RWPE2 (cell line): ENCODE results near the gene GRK5.

Experiments
- ATAC-seq: fragments of 200-7000 bp; cut with Tn5 transposase; 3 replicates; pipeline ENCODE4 v1.9.1; 2021; ENCODE audit warnings: low read depth
- DNase-seq: peaks from one replicate; pipeline ENCODE4 v3.0.0-alpha.2; 2020; ENCODE audit warnings: low spot score
- H3K27ac ChIP-seq: fragments of 450-650 bp; 2 replicates; pipeline ENCODE4 v1.5.1; 2017; ENCODE audit warnings: mild to moderate bottlenecking; ENCODE audit not compliant: poor library complexity, severe bottlenecking
- H3K27me3 ChIP-seq: fragments of 250-450 bp; sonication (Bioruptor Pico); 2 replicates; pipeline ENCODE4 v1.5.1; 2021; ENCODE audit warnings: mild to moderate bottlenecking, moderate library complexity; ENCODE audit not compliant: insufficient read depth, poor library complexity, severe bottlenecking
- H3K36me3 ChIP-seq: fragments of 250-450 bp; sonication (Bioruptor Pico); 2 replicates; pipeline ENCODE4 v1.5.1; 2020; ENCODE audit warnings: low read depth, mild to moderate bottlenecking, moderate library complexity
- H3K4me1 ChIP-seq: fragments of 250-450 bp; sonication (Bioruptor Pico); 2 replicates; pipeline ENCODE4 v1.5.1; 2021; ENCODE audit warnings: mild to moderate bottlenecking, moderate library complexity; ENCODE audit not compliant: insufficient read depth, poor library complexity, severe bottlenecking
- H3K4me3 ChIP-seq: fragments of 250-450 bp; sonication (Bioruptor Pico); 2 replicates; pipeline ENCODE4 v1.5.1; 2021; ENCODE audit warnings: mild to moderate bottlenecking, moderate library complexity; ENCODE audit not compliant: severe bottlenecking
- H3K9me3 ChIP-seq: fragments of 250-450 bp; sonication (Bioruptor Pico); 2 replicates; pipeline ENCODE4 v1.5.1; 2021; ENCODE audit warnings: mild to moderate bottlenecking, moderate library complexity; ENCODE audit not compliant: severe bottlenecking
- CTCF ChIP-seq: fragments of 450-650 bp; IDR thresholded peaks from one replicate; pipeline ENCODE4 v1.5.1; 2017; ENCODE audit warnings: mild to moderate bottlenecking, moderate library complexity; ENCODE audit not compliant: poor library complexity, severe bottlenecking

GRK5 gene

GRCh38 chr10:119457966-119458766 lies 250.8 kb downstream of the GRK5 start:
- DNase-seq (no peak), ATAC-seq (no peak)
- no peaks in the 10 kb centered on the region for H3K36me3 ChIP-seq
- no peak overlapping the region for H3K27ac ChIP-seq
- peaks cover 15% of the 10 kb centered on the region for H3K4me1 ChIP-seq
- TF ChIP-seq CTCF: no peak
- no peaks in the 10 kb centered on the region for H3K9me3 ChIP-seq
- no peak overlapping the region for H3K4me3 ChIP-seq
- no peaks in the 10 kb centered on the region for H3K27me3 ChIP-seq

DNA sequence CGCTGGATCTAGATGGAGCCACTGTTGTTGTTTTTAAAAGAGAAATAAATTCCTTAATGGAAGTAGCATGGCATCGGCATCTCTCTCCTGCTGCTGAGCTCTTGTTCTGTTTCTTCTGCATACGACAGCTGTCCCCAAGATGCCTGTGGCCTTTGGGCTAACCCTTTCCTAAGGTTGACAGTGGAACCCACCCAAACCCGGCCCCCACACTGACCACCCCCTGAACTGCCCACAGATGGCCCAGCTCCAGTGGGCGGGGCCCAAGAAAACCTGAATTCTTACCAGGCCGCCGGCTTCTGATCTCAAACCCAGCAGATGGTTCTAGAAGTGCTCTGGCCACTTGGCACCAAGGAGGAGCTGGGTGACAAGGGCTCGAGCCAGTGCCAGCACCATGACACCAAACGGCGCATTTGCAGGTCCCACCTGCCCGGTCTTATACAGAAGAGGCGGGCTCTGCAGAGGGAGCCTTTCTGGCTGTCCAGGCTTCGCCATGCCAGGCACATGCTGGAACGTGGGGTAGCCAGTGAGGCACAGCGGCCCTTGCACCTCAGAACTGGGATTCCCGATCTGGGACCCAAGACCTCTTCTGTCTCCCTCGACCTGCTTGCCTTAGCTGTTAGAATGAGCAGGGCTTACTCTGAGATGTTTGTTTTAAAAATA lies 252.4 kb downstream of the GRK5 start:
- Histone ChIP-seq H3K27ac (no peak overlapping the region), H3K27me3 (no peaks in the 10 kb centered on the region), H3K4me1 (peaks cover 15% of the 10 kb centered on the region), H3K4me3 (no peak overlapping the region), H3K36me3 (no peaks in the 10 kb centered on the region), H3K9me3 (no peaks in the 10 kb centered on the region)
- DNase-seq: no peak
- ATAC-seq: no peak
- TF ChIP-seq CTCF: no peak

- DNase-seq: no peak
- Histone ChIP-seq H3K36me3 (no peaks in the 10 kb centered on the region), H3K4me1 (peaks cover 15% of the 10 kb centered on the region), H3K27ac (no peak overlapping the region), H3K4me3 (no peak overlapping the region), H3K27me3 (no peaks in the 10 kb centered on the region), H3K9me3 (no peaks in the 10 kb centered on the region)
- TF ChIP-seq CTCF: no peak
- ATAC-seq: no peak
Measured at GRCh38 chr10:119460369-119461195, 253.2 kb downstream of the GRK5 start.

- no peak overlapping the region for H3K4me3 ChIP-seq
- DNase-seq (no peak), ATAC-seq (peak; percentile 99)
- H3K4me1 ChIP-seq: peaks cover 15% of the 10 kb centered on the region
- H3K36me3 ChIP-seq: no peaks in the 10 kb centered on the region
- no peak overlapping the region for H3K27ac ChIP-seq
- no peak for TF ChIP-seq CTCF
- H3K27me3 ChIP-seq: no peaks in the 10 kb centered on the region
- no peaks in the 10 kb centered on the region for H3K9me3 ChIP-seq
Measured at GRCh38 chr10:119461380-119461779, 254.0 kb downstream of the GRK5 start.
